Measurements from ENCODE around the gene RFPL2.
"Not testable (repeated sequence)": the region's sequence is repeated elsewhere in the genome, so short reads cannot be mapped to it uniquely, and the experiment has no call there.

GRCh38 chr22:32147128-32147527, 57.7 kb downstream of the RFPL2 start:
- not testable (repeated sequence) for TF ChIP-seq TAF1, POLR2A, POLR2AphosphoS5, POU2F2, SPI1 (IDR thresholded peaks at IDR 0.05; ENCODE audit: low read depth, low read length)
